Measurements from ENCODE around the gene PKD2L2.
"Not testable (repeated sequence)": the region's sequence is repeated elsewhere in the genome, so short reads cannot be mapped to it uniquely, and the experiment has no call there.

PKD2L2 gene

DNA sequence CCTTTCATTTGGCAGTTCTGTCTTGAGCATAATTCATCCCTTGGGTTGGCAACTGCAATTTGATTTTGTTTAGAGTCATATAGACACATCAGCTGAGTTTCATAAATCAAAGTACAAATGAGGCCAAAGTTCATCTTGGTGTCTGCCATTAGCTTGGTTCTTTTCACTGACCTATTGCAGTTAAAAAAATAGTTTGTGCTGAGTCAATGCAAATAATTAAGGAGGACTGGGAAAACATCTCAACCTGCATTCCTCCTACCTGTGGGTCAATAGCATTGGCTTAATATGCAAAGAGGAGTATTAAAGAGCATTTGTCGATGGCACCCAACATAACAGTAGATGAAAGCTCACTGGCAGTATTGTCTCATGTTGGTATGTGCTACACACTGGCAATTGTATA is 1.6 kb downstream of the PKD2L2 start:
- DNase-seq, result no peak

DNA sequence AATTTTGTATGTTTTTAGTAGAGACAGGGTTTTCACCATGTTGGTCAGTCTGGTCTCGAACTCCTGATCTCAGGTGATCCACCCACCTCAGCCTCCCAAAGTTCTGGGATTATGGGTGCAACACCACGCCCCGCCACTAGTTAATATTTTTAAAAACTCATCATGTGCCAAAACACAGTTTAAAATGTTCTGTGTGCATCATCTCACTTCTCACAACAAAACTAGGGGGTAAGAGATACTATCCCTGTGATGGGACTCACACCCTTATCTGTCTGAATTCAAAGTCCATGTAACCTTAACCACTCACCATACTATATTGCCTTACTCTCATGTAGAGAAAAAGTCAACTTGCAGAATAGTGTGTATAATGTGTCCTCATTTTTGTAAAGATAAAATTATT is 2.6 kb downstream of the PKD2L2 start:
- no peak for DNase-seq

DNA sequence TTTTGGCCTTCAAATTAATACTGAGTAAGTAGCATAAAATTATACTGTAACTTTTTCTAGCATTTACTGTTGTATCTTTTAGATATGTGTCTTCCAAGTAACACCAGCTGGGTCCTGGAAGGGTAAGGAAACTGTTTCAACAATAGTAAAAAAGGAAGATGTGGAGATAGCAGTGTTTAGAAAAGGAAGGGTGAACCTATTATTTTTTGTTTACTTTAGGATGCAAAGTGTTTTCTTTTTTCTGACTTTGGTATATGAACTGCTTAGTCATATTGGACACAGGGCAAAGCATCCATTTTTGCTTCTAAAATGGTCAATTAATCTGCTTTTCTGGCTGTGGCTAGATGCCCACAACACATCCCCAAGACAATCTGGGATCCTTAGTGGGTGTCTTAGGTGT is 5.3 kb downstream of the PKD2L2 start:
- DNase-seq, result no peak

DNA sequence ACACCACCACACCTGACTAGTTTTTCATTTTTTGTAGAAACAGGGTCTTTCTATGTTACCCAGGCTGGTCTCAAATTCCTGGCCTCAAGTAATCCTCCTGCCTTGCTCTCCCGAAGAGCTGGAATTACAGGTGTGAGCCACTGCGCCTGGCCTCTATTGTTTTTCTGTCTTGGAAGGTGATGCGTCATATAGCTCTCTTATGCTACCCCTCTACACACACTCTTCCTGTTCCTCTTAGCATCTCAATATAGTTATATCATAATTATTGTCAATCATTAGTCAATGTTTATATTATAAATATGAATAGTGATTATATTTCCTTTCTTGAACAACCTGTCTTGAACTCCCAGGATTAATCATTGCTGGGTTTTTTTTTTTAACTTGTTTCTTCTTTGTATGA is 7.3 kb downstream of the PKD2L2 start:
- DNase-seq, result no peak

DNA sequence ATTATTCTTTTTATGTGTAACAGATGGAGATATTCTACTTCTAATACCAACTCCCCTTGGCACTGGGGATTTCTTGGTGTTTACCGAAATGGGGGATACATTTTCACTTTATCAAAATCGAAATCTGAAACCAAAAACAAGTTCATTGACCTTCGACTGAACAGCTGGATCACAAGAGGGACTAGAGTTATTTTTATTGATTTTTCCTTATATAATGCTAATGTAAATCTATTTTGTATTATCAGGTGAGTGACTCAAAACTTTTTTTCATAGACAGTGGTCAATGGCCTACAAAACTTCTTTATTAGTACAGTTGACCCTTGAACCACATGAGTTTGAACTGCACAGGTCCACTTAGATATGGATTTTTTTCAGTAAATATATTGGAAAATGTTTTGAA is 10.2 kb downstream of the PKD2L2 start:
- DNase-seq, result no peak

DNA sequence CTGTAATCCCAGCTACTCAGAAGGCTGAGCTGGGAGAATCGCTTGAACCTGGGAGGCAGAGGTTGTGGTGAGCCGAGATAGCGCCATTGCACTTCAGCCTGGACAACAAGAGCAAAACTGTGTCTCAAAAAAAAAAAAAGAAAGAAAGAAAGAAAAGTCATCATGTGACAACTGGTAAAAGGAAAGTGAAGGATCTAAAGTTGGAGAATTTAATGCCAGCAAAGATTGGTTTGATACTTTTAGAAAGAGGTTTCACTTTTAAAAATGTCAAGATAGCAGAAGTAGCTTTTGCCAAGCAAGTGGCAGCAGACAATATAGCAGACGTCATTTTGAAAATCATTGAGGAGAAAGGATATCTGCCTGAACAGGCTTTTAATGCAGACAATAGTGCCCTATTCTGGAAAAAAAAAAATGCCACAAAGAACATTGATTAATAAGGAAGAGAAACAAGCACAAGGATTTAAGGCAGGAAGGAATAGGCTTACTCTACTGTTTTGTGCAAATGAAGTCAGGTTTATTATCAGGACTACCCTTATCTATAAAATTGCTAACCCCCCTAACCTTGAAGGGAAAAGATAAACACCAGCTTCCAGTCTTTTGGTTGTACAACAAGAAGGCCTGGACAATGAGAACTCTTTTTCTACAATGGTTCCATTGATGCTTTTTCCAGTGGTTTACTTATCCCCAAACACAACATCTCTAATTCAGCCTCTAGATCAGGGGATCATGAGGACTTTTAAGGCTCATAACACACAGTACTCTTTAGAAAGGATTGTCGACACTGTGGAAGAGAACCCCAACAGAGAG is 12.0 kb downstream of the PKD2L2 start:
- DNase-seq, result no peak

DNA sequence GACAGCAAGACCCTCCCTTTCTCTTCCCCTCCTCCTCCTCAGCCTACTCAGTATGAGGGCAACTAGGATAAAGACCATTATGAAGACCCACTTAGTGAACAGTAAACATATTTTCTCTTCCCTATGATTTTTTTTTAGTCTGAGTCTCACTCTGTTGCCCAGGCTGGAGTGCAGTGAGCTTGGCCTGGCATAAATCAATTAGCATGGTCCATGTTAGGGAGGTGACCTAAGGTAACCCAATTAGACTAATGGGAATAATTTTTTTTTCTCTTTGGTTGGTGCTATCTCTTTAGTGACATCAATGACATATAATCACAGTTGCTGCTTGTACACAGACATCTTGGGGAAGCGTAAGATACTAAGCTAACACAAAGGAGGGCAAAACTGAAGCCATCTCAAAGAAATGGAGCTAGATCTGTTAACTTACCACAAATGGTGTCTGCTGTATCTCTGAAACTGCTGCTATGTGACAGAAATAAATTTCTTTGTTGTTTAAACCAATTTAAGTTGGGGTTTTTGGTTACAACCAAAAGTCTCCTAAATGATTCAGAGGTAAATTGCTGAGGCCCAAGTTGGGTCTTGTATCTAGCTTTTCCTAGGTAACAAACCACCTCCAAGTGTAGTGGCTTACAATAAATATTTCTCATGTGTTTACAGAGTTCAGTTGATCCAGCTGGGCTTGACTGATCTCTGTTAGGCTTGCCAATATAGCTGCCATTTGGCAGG is 13.3 kb downstream of the PKD2L2 start:
- DNase-seq, result no peak

DNA sequence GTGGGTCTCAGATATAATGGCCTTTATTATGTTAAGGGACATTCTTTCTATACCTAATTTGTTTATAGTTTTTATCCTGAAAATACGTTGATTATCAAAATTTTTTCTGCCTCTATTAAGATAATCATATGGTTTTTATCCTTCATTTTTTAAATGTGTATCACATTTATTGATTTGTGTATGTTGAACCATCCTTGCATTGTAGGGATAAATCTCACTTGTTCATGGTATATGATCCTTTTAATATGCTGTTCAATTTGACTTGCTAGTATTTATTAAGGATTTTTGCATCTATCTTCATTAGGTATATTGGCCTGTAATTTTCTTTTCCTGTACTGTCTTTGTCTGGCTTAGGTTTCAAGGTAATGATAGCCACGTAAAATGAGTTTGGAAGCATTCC is 25.5 kb downstream of the PKD2L2 start:
- no peak for DNase-seq

DNA sequence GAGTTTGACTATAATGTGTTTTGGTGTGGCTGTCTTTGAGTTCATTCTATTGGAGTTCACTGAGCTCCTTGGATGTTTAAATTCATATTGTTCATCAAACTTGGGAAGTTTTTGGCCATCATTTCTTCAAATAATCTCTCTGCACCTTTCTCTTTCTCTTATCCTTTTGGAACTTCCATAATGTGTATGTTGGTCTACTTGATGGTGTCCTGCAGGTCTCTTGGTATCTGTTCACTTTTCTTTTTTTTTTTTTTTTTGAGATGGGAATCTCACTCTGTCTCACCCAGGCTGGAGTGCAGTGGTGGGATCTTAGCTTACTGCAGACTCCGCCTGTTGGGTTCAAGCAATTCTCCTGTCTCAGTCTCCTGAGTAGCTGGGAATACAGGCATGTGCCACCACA is 27.7 kb downstream of the PKD2L2 start:
- no peak for DNase-seq

DNA sequence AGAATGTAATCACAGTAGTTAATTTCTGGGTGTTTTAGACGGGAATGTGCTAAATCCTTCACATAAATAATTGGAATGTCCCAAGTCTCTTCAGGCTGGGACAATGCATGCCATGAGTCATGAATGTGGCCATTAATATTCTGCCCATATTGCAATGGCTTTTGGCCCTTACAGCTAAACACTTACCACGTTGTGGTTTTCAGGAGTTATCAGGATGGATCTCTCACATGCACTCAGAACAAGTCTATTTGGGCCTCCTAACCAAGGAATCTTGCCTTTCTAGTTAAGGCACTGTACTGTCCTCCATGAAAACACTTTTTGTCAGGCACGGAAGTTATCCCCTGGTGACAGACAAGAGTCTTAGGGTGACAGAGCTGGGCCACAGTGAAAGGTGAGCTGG is 32.7 kb downstream of the PKD2L2 start:
- no peak for DNase-seq

DNA sequence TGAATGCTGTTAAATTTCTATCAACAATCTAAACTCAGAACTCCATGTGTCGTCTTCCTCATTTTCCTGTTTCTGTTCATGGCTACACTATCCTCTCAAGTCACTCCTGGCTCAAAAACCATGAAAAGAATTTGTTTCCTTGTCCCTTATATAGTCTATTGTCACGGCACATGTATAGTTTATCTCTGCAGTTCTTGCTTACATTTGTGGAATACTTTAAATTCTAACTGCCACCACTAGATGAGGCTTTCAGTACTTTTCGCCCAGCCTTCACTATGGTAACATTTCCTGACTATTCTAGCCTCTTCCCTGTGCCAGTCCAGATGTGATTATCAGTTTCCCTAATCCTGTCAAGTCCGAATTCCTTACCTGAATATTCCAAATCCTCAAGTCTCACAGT is 34.6 kb downstream of the PKD2L2 start:
- DNase-seq, result no peak

DNA sequence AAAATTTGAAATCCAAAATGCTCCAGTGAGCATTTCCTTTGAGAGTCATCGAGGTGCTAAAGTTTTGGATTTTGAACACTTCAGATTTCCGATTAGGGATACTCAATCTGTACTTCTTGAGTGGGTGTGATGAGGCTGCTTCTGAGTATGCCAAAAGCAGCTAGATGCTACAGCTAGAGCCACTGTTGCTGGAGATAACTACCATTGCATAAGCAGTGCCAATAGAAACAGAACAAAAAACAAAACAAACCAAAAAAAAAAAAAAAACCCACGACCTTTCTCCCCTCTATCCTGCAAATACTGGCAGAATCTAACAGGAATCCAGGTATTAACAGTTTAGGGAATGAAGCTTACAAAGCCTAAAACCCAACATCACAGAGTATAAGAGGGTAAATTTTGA is 43.5 kb downstream of the PKD2L2 start:
- no peak for DNase-seq

DNA sequence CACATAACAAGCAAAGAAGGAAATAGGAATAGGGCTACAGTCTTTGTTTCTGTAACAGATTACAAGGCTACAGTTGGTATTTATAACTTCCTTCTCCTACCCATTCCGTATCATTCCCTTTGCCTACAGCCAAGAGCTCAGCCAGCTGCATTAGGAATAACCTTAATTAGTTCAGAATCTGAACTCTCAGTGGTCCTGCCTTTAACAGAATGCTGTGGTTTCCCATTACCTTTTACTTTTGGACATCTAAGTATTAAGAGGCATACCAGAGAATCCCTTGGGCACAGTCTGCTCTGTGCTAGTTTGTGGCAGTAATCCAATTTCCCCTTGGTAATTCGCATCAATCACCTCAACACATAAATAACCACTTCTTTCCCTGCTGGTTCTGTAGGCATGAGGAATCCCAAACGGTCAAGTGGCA is 44.2 kb downstream of the PKD2L2 start:
- DNase-seq, result no peak

DNA sequence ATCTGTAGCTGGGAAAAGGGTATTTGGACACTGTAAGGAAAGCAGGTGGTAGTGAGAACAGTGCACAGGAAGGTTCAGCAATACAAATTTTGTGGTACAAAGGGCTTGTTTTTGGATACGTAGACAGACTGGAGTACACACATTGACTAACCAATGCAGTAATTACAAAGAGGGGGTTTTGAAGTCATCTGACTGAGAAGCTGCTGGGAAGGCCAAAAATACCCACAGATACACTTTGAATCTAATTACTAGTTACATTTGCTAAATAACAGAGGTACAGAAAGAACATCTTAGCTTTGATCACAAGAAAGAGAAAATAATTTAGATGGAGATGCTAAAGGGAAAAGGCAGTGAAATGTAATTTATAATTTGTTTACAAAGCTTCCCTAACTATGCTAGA is 45.9 kb downstream of the PKD2L2 start:
- no peak for DNase-seq

DNA sequence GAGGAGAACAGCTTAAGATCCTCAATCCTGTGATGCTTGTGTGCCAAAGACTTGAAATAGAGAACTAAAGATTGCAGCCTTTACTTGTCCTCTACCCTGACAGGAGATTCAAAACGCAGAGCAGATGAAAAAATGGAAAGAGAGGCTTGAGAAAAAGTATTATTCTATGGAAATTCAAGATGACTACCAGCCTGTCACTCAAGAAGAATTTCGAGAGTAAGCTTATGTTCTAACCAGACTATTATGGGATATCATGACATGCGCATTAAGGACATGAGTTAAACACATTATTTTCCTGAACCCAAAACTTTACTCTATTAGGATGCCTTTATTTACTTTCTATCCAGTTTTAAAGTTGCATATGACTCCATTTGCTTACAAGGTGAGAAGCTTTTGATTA is 46.4 kb downstream of the PKD2L2 start:
- no peak for DNase-seq

DNA sequence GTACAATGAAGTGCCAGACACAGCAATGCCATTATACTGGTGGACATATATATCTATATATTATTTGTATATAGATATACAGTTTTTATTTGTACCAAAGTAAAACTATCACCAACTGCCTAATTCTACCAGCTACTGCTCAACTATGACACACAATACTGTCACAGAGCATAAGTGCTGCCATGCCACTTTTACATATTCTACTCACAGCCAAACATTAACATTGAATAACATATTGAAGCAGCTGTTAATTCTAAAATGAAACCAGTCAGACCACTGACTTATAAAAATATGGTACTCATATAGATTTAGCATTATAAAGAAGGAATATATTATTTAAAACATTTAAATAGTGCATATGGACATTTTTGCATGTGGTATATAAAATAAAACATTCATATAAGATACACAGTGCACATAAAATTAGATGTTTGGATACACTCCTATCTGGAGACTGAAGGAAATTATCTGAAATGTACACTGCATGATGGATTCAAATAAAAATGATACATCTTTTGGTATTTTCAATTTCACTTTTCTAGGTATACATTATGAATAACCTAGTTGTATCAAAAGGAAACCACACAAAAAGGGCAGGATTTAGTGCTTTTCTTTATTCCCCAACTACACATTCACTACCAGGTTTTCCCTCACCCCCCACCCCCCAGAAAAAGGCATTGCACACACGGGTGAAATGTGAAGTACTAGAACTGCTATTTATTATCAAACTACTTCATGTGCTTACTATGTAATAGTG is 48.9 kb downstream of the PKD2L2 start:
- no peak for DNase-seq

DNA sequence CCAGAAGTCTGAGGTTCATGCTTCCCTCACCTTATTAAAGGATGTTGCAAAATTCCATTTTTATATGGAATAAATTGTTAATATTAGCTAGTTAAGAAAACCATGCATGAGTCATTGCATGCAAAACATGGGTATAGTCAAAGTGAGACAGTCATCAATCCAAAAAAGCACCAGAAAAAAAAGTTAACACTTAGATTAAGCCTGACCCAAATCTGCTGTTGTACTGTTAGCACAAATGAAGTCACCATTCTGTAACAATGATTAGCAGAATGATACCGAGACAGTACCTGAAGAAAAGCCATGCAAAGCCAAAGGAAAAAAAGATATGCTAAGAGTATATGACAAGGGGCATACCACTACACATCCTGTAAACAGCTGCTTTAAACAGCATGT is 49.5 kb downstream of the PKD2L2 start:
- no peak for DNase-seq

DNA sequence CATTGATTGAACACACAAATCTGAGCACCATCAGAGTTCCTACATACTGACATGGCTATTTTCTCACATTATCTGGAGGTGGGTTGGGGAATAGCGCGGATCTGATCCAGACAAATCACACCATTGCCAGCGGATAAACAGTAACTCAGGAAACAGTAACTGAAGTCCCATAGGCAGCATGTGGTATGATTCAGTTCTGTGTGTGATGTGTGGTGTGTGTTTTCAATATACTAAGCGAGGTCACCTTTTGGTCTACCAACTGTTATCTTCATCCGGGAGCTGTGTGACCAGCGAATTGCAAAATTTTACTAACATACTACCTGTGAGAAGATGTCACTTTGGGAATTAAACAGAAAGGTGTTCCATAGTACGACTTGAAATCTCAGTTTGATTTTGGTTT is 50.1 kb downstream of the PKD2L2 start:
- DNase-seq, result no peak

DNA sequence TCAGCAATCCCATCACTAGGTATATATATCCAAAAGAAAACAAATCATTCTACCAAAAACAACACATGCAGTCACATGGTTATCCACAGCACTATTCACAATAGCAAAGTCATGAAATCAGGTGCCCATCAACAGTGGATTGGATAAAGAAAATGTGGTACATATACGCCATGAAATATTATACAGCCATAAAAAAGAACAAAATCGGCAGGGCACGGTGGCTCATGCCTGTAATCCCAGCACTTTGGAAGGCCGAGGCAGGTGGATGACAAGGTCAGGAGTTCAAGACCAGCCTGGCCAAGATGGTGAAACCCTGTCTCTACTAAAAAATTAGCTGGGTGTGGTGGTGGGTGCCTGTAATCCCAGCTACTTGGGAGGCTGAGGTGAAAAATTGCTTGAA is 55.0 kb downstream of the PKD2L2 start:
- not testable (repeated sequence) for DNase-seq

DNA sequence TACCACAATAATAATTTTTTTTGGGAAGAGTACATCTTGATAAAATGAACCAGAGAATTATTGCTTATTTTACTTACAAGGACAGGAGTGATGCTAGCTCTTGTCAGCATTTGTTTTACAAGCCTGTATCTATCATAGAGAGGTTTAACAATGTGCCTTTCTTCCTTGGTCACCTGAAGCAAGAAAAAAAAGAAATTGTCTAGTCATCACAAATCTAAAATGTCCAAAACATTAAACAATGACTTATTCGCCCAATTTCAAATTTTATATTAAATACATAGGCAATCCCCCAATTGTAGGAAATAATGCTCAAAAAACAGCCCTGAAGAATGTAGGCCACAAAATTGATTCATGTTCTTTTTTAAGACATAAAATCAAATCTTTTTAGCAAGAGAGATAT is 56.6 kb downstream of the PKD2L2 start:
- DNase-seq, result no peak

DNA sequence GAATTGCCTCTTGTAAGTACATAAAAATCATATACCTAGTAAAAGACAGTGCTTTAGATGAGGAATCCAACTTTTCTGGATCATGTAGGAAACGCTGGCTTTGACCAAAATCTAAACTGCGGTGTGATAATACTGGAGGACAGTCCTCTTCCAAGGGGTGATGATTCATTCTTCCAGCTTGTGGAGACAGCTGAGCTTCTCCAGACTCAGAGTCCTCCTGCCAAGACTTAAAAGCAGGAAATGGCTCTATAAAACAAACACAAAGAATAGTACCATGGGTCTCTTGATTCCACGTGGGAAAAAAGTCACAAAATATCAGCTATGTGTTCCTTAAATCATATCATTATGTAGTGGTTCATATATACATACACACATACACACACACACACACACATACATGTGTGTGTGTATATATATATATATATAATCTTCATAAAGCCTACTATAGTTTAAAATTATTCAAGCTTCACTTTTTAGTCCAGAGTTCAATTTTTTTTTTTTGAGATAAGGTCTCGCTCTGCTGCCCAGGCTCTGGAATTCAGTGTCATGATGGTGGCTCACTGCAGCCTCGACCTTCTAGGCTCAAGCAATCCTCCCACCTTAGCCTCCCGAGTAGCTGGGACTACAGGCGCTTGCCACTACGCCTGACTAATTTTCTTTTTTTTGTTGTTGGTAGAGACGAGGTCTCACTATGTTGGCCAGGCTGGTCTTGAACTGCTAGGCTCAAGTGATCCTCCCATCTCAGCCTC is 65.0 kb downstream of the PKD2L2 start:
- DNase-seq, result no peak

DNA sequence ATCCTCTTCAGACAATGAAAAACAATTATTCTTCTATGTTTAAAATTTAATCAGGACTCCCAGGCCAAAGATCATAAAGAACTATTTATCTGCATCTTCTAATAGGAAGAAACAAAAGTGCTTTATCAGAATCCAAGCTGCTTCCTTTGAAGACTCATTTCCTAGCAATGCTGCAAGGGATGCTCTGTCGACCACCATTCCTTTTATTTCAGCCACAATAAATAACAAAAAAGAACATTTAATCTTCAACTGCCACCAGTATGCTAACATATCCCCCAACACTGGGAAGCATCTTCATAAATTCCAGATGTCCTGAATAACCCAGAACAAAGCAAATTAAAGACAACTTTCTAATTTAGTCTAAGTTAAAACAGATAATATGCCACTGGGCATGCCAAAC is 68.7 kb downstream of the PKD2L2 start:
- no peak for DNase-seq

DNA sequence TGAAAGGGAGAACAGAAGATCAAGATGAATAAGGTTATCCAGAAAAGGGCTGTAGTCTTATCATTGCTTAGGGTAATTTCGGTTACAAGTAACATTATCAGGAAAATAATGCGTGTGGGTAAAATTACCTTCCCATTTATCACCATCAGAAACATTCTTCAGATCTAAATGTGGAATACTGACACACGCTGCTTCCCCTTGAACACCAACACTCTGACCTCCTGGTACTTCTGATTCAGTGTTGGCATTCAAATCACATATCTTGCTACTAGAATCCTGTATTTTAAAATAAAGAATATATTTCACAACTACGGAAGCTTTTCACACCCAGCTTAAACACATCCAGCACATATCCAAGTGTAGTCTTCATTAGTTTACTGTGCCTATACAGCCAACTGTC is 70.2 kb downstream of the PKD2L2 start:
- DNase-seq, result no peak
